ENCODE measurements around the gene OR51B6. TPM values are rescaled to one million over a fixed set of nuclear protein-coding genes. Genes with fewer than 3 reads are reported as not detected.

OR51B6 gene
- polyA plus RNA-seq, 1 donor (not counting 4 experiments of a cell fraction or from before 2014, with no cell fraction given) = not detected

GRCh38 chr11:5303626-5304025, 47.7 kb upstream of the OR51B6 start:
- Histone ChIP-seq H3K27ac (ENCODE audit: control insufficient read depth, insufficient read depth, low read length) (no peak overlapping the region), H3K9ac (ENCODE audit: control insufficient read depth, extremely low read depth, insufficient read depth, low read length) (no peak overlapping the region), H3K4me3 (ENCODE audit: control insufficient read depth in 2 of 3, extremely low read depth in 1 of 3, insufficient read depth in 2 of 3, low read depth in 1 of 3, low read length in 3 of 3) (no peak overlapping the region), H3K9me1 (ENCODE audit: control insufficient read depth, extremely low read depth, insufficient read depth, low read length) (no peaks in the 10 kb centered on the region), H3K79me2 (ENCODE audit: control insufficient read depth, insufficient read depth, low read length) (no peaks in the 10 kb centered on the region), H3K27me3 (ENCODE audit: control insufficient read depth, extremely low read depth, insufficient read depth, low read length) (no peaks in the 10 kb centered on the region), H3K4me2 (ENCODE audit: control insufficient read depth, extremely low read depth, insufficient read depth, low read depth, low read length) (no peak overlapping the region), H3K9me3 (ENCODE audit: control insufficient read depth, low read depth, low read length) (no peaks in the 10 kb centered on the region), H2AFZ (ENCODE audit: control insufficient read depth, low read length) (no peak overlapping the region), H4K20me1 (ENCODE audit: control insufficient read depth, extremely low read depth, insufficient read depth, low read length) (no peaks in the 10 kb centered on the region), H3K4me1 (ENCODE audit: control insufficient read depth, extremely low read depth, insufficient read depth, low read length) (no peaks in the 10 kb centered on the region), H3K36me3 (ENCODE audit: control insufficient read depth in 2 of 2, extremely low read depth in 1 of 2, insufficient read depth in 2 of 2, low read length in 2 of 2) (no peaks in the 10 kb centered on the region)
- DNase-seq (ENCODE audit: low read depth, low spot score) (no peak), FAIRE-seq (no peak)
- dilution Hi-C loops (cut with MboI; ENCODE audit: extremely low pct_ligation_motif_present, low sequenced_read_pairs) = no loop called here
- TF ChIP-seq, protein P1, sequence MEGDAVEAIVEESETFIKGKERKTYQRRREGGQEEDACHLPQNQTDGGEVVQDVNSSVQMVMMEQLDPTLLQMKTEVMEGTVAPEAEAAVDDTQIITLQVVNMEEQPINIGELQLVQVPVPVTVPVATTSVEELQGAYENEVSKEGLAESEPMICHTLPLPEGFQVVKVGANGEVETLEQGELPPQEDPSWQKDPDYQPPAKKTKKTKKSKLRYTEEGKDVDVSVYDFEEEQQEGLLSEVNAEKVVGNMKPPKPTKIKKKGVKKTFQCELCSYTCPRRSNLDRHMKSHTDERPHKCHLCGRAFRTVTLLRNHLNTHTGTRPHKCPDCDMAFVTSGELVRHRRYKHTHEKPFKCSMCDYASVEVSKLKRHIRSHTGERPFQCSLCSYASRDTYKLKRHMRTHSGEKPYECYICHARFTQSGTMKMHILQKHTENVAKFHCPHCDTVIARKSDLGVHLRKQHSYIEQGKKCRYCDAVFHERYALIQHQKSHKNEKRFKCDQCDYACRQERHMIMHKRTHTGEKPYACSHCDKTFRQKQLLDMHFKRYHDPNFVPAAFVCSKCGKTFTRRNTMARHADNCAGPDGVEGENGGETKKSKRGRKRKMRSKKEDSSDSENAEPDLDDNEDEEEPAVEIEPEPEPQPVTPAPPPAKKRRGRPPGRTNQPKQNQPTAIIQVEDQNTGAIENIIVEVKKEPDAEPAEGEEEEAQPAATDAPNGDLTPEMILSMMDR (optimal IDR thresholded peaks at IDR 0.05 in 1 of 3, IDR thresholded peaks at IDR 0.05 in 1 of 3, conservative IDR thresholded peaks at IDR 0.05 in 1 of 3; ENCODE audit: extremely low read depth in 1 of 3, insufficient read depth in 2 of 3, low read length in 3 of 3) = no peak
- TF ChIP-seq EZH2 (IDR thresholded peaks at IDR 0.05; ENCODE audit: low read length) = no peak

GRCh38 chr11:5304046-5304445, 47.3 kb upstream of the OR51B6 start:
- Histone ChIP-seq H3K79me2 (ENCODE audit: control insufficient read depth, insufficient read depth, low read length) (no peaks in the 10 kb centered on the region), H3K9me3 (ENCODE audit: control insufficient read depth, low read depth, low read length) (no peaks in the 10 kb centered on the region), H3K27ac (ENCODE audit: control insufficient read depth, insufficient read depth, low read length) (no peak overlapping the region), H3K9ac (ENCODE audit: control insufficient read depth, extremely low read depth, insufficient read depth, low read length) (no peak overlapping the region), H3K4me1 (ENCODE audit: control insufficient read depth, extremely low read depth, insufficient read depth, low read length) (no peaks in the 10 kb centered on the region), H3K27me3 (ENCODE audit: control insufficient read depth, extremely low read depth, insufficient read depth, low read length) (no peaks in the 10 kb centered on the region), H3K36me3 (ENCODE audit: control insufficient read depth in 2 of 2, extremely low read depth in 1 of 2, insufficient read depth in 2 of 2, low read length in 2 of 2) (no peaks in the 10 kb centered on the region), H3K9me1 (ENCODE audit: control insufficient read depth, extremely low read depth, insufficient read depth, low read length) (no peaks in the 10 kb centered on the region), H2AFZ (ENCODE audit: control insufficient read depth, low read length) (no peak overlapping the region), H4K20me1 (ENCODE audit: control insufficient read depth, extremely low read depth, insufficient read depth, low read length) (no peaks in the 10 kb centered on the region), H3K4me2 (ENCODE audit: control insufficient read depth, extremely low read depth, insufficient read depth, low read depth, low read length) (no peak overlapping the region), H3K4me3 (ENCODE audit: control insufficient read depth in 2 of 3, extremely low read depth in 1 of 3, insufficient read depth in 2 of 3, low read depth in 1 of 3, low read length in 3 of 3) (no peak overlapping the region)
- no peak for DNase-seq (ENCODE audit: low read depth, low spot score)
- no peak for TF ChIP-seq EZH2 (IDR thresholded peaks at IDR 0.05; ENCODE audit: low read length)
- TF ChIP-seq, protein P1 (optimal IDR thresholded peaks at IDR 0.05 in 1 of 3, IDR thresholded peaks at IDR 0.05 in 1 of 3, conservative IDR thresholded peaks at IDR 0.05 in 1 of 3; ENCODE audit: extremely low read depth in 1 of 3, insufficient read depth in 2 of 3, low read length in 3 of 3) = no peak
- dilution Hi-C loops (cut with MboI; ENCODE audit: extremely low pct_ligation_motif_present, low sequenced_read_pairs) = no loop called here
- no peak for FAIRE-seq
